HG03457 (cell line): ENCODE measurements around the gene SEMA4A.
"Not testable (repeated sequence)": the region's sequence is repeated elsewhere in the genome, so short reads cannot be mapped to it uniquely, and the experiment has no call there.

Experiments used
- ATAC-seq: cut with Tn5 transposase; IDR thresholded peaks from one replicate; pipeline ENCODE4 v1.9.1; 2021; ENCODE audit warnings: moderate number of reproducible peaks; ENCODE audit not compliant: unreplicated experiment

SEMA4A gene

GRCh38 chr1:156190265-156190664 lies 36.9 kb downstream of the SEMA4A start:
- not testable (repeated sequence) for ATAC-seq

DNA sequence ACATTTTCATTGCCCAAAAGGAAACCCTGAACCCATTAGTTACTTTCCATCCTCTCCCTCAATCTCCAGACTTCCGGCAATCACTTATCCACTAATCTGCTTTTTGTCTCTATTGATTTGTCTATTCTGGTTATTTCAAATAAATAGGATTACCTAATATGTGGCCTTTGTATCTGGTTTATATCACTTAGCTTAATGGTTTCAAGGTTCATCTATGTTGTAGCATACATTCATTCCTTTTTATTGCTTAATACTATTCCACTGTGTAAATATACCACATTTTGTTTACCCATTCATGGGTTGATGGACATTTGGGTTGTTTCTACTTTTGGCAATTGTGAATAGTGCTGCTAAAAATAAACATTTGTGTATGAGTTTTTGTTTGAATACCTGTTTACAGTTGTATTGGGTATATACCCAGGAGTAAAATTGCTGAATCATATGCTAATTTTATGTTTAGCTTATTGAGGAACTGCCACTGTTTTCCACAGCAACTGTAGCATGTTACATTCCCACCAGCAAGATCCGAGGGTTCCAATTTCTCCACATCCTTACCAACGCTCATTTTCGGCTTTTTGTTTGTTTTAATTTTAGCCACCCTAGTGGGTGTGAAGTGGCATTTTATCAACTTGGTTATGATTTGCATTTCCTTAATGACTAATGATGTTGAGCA lies 38.0 kb downstream of the SEMA4A start:
- ATAC-seq: no peak

- ATAC-seq: no peak
These were observed 39.8 kb downstream of the SEMA4A start for GRCh38 chr1:156193208-156193487.

DNA sequence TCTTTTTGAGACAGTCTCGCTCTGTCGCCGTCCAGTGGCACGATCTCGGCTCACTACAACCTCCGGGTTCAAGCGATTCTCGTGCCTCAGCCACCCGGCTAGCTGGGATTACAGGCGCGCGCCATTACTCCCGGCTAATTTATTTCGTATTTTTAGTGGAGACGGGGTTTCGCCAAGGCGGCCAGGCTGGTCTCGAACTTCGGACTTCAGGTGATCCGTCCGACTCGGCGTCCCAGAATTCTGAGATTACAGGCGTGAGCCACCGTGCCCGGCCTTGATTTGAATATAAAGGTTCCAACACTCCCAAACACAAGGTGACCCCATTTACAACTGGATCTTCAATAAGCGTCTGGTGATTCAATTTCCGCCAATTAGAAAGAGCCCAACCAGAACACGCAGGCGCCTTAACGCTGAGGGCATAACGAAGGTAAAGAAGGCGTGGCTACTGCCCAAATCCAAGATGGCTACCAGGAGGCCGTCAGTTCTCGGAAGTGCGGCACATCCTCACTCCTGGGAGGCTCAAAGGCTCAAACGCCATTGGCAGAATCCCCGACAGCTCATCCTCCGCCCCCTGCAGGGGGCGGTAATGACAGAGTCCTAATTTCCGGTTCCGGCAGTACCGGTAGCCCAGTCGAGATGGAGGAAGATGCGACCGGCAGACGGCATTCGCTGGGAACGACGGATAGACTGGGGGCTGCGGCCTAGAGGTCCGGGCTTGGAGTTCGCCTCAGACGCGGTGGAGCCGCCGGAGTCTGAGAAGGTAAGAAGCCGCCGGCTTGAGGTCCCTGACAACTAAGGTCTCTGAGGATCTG lies 40.3 kb downstream of the SEMA4A start, which contains the start of gene SLC25A44:
TSS of gene SLC25A44 (plus strand) at position 617 of the 812 bp plus-strand sequence. CDS start 5,744 bp downstream, outside the sequence.
- peak; percentile 84 for ATAC-seq

DNA sequence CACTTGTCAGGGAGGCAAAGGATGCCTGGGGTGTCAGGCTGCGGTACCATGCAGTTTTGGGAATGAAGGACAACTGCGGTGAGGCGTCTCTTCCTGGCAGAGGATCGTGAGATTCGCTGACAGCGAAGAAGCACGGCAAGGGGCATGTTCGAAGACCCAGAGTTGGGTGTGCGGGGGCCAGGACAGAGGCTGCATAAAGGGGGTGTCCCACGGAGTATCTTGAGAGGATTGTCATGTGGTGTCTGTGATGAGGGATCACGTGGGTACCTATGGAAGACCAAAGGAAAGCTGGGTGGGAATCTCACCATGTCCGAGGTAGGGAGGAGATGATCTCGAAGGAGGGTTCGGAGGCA lies 40.9 kb downstream of the SEMA4A start:
- no peak for ATAC-seq

DNA sequence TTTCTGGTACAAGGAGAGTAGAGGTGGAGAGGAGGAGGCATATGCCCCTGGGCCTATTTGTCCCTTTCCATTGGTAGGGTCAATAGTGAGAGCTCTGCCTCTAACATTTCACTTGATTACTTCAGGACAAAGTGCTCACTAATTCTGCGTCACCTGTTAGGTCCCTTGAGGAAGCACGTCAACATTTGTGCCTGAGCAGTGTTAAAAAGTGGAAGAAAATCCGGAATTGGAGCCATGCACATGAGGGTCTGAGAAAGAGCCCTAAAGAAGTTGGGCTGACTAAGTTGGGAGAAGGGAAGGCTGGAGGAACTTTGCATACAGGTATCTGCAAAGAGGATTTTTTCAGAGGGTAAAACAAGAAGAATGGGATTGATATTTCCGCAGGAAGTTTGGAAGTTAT lies 42.5 kb downstream of the SEMA4A start:
- ATAC-seq: no peak

- ATAC-seq: no peak
These were observed 43.1 kb downstream of the SEMA4A start for GRCh38 chr1:156196445-156196844.

DNA sequence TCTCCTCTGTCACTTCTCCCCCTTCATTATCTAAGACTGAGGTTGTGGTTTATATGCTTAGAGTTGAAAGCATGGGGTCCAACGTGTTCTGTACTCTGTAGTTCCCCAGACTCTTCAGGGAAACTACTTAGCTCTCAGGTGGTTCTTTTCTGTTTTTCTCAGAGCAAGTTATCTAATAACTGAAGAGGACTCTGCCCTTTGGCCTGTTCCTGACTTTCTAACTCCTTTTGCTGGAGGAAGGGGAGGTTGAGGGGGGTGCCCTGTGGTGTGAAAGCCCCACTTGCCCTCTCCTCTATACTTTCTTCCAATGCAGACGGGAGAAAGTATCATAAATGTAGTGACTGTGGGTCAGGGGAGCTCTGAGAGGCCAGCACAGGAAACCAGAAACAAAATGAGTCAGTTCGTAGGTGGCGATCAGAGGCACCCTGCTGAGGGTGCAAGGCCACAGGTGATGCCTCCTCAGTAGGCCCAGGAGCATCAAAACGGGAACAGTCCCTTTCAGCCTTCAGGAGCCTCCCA lies 45.5 kb downstream of the SEMA4A start:
- ATAC-seq: no peak

DNA sequence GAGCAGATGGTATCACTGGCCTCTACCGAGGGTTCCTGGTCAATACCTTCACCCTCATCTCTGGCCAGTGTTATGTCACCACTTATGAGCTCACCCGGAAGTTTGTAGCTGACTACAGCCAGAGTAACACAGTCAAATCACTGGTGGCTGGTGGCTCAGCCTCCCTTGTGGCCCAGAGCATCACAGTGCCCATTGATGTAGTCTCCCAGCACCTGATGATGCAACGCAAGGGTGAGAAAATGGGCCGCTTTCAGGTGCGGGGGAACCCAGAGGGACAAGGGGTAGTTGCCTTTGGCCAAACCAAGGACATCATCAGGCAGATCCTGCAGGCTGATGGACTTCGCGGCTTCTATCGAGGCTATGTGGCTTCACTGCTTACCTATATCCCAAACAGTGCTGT lies 46.7 kb downstream of the SEMA4A start:
- no peak for ATAC-seq

DNA sequence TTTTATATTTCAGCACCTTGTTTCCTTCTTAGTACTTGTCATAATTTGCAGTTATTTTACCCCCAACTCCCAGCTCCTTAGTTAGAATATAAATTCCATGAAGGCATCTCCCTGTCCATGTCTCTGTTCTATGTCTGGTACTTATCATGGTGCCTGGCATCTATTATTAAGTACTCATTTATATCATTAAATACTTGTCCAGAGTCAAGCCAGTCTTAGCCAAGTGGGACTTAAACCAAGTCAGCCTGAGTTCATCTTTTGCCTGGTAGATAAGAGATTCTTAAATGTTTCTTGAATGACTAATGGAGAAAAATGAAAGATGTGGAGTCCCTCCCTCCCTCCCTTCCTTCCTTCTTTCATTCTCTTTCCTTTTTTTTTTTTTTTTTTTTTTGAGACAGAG lies 49.9 kb downstream of the SEMA4A start:
- no peak for ATAC-seq

DNA sequence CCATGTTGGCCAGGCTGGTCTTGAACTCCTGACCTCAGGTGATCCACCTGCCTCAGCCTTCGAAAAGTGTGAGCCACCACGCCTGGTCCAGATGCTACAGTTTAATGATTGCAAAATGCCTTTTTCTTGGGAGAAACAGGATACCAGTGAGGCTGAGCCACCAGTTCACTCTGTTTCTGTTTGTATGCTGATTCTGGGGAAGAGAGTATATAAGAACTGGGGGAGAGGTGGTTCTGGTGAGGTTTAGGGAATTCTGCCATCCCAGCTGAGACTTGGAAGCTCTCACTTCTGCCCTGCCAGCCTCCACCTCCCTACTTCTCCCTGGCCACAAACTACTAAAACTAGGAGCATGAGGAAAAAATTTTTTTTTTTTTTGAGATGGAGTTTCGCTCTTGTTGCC lies 51.3 kb downstream of the SEMA4A start:
- ATAC-seq: no peak

- no peak for ATAC-seq
These were observed 57.9 kb downstream of the SEMA4A start for GRCh38 chr1:156211243-156211642.

DNA sequence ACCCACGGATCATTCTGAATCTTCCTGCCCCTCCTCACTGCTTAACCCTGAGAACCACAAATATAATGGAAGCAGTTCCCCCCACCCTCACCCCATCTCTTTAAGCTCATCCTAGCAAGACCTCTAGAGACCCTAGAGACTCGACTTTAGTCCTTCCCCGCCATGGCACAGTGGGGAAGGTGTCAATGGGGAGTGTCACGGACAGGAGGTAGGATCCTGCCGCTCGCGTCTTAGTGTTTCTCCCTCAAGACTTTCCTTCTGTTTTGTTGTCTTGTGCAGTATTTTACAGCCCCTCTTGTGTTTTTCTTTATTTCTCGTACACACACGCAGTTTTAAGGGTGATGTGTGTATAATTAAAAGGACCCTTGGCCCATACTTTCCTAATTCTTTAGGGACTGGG lies 58.7 kb downstream of the SEMA4A start:
- no peak for ATAC-seq

DNA sequence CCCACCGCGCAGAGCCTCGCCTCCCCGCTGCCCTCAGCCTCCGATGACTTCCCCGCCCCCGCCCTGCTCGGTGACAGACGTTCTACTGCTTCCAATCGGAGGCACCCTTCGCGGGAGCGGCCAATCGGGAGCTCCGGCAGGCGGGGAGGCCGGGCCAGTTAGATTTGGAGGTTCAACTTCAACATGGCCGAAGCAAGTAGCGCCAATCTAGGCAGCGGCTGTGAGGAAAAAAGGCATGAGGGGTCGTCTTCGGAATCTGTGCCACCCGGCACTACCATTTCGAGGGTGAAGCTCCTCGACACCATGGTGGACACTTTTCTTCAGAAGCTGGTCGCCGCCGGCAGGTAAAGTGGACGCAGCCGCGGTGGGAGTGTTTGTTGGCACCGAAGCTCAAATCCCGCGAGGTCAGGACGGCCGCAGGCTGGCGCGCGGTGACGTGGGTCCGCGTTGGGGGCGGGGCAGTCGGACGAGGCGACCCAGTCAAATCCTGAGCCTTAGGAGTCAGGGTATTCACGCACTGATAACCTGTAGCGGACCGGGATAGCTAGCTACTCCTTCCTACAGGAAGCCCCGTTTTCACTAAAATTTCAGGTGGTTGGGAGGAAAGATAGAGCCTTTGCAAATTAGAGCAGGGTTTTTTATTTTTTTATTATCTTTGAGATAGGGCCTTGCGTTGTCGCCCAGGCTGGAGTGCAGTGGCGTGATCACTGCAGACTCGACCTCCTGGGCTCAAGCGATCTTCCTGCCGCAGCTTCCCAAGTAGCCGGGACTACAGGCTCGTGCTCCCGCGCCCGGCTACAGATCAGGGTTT lies 59.7 kb downstream of the SEMA4A start, which contains the start of gene PMF1:
TSS of gene PMF1 (plus strand) at position 175 of the 811 bp plus-strand sequence. CDS start at position 184, 9 bp downstream.
- ATAC-seq: peak; percentile 83

DNA sequence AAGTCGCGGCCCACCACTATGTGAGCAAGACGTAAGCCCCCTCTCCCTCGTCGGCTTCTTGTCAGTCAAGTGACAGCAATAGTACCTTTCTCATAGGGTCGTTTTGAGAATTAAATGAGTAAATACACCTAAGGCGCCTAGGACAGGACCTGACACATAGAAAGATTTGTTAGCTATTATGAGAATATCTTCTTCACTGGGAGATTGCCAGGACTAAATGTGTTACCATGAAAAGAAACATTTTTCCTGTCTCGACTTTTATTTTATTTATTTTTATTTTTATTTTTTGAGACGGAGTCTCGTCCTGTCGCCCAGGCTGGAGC lies 60.2 kb downstream of the SEMA4A start:
- ATAC-seq: no peak

DNA sequence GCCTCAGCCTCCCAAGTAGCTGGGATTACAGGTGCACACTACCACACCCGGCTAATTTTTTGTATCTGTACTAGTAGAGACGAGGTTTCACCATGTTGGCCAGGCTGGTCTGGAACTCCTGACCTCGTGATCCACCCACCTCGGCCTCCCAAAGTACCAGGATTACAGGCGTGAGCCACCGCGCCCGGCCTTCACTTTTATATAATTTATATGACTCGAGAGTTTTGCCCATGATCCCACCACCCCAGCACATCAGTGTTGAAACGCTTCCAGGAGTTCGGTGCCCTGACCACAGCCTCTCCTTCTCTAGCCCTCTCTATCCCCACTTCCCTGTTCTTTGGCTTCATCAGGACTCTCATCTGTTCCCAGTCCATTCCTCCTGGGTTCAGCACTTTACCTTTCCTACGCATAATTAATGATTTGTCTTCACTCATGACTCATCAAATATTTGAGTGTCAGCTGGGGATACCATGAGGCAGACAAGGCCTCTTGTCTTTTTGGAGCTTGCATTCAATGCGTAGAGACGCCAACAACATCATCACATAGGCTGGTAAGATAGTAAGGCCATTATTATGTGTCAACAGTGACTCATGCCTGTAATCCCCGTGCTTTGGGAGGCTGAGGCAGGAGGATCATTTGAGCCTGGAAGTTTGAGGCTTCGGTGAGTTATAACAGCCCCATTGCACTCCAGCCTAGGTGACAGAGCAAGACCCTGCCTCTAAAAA lies 60.8 kb downstream of the SEMA4A start:
- ATAC-seq: no peak

- not testable (repeated sequence) for ATAC-seq
These were observed 63.1 kb downstream of the SEMA4A start for GRCh38 chr1:156216361-156217086.

GRCh38 chr1:156217871-156218270 lies 64.5 kb downstream of the SEMA4A start:
- ATAC-seq: no peak

- ATAC-seq: no peak
These were observed 66.8 kb downstream of the SEMA4A start for GRCh38 chr1:156220226-156220625.

- ATAC-seq: no peak
These were observed 68.8 kb downstream of the SEMA4A start for GRCh38 chr1:156221986-156222692.
